Upper lobe of left lung (tissue), 6 donors: ENCODE data around the gene CEP164. TPM values are rescaled to one million over a fixed set of nuclear protein-coding genes. Genes with fewer than 3 reads are reported as not detected.
A peak's percentile ranks its signal among the peaks of the same experiment; 100 is the strongest.

ENCODE experiments used
- ATAC-seq, 2 donors: fragments of 200-7000 bp; cut with Tn5 transposase; one replicate each; pipeline ENCODE4 v1.9.1; 2022; ENCODE audit warnings: mild to moderate bottlenecking in 2 of 2, moderate library complexity in 2 of 2; ENCODE audit not compliant: low FRiP score in 2 of 2
- DNase-seq, 2 donors: peaks; one replicate each; pipeline ENCODE4 v3.0.0-alpha.2; 2019 to 2020
- H3K27ac ChIP-seq, 4 donors: fragments of 200-600 bp; sonication (generic); one replicate each; pipeline ENCODE4 v1.5.1; 2016 to 2019
- H3K27me3 ChIP-seq, 4 donors: fragments of 200-600 bp; sonication (generic); one replicate each; pipeline ENCODE4 v1.5.1; 2017 to 2019
- H3K36me3 ChIP-seq, 4 donors: fragments of 200-600 bp; sonication (generic); one replicate each; pipeline ENCODE4 v1.5.1; 2016 to 2019
- H3K4me1 ChIP-seq, 4 donors: fragments of 200-600 bp; sonication (generic); one replicate each; pipeline ENCODE4 v1.5.1; 2018 to 2019
- H3K4me3 ChIP-seq, 4 donors: fragments of 200-600 bp; sonication (generic); one replicate each; pipeline ENCODE4 v1.5.1; 2017 to 2019; ENCODE audit warnings: mild to moderate bottlenecking in 2 of 4, moderate library complexity in 1 of 4
- H3K9me3 ChIP-seq, 4 donors: fragments of 200-600 bp; sonication (generic); one replicate each; pipeline ENCODE4 v1.5.1; 2018 to 2019
- EP300 ChIP-seq, 4 donors: sonication (generic); formaldehyde crosslinking; IDR thresholded peaks; one replicate each; pipeline ENCODE4 v1.5.1; 2017; ENCODE audit warnings: antibody characterized with exemption in 4 of 4, control low read depth in 2 of 4
- POLR2A ChIP-seq, 4 donors: fragments of 450-650 bp; IDR thresholded peaks; one replicate each; pipeline ENCODE4 v1.5.1; 2016 to 2017; ENCODE audit warnings: antibody characterized with exemption in 4 of 4, mild to moderate bottlenecking in 2 of 4
- POLR2AphosphoS5 ChIP-seq, 2 donors: sonication (generic); formaldehyde crosslinking; IDR thresholded peaks; one replicate each; pipeline ENCODE4 v1.5.1; 2017; ENCODE audit warnings: antibody characterized with exemption in 2 of 2
- WGBS, 2 donors: methylation state at CpG; one replicate each; pipeline ENCODE4 v1.1.5; 2017 to 2018; 5-methylcytosine and 5-hydroxymethylcytosine counted together
- total RNA-seq, 6 donors: library from RNA; depleted of rRNA in 4 of 6; stranded (reverse); fragments of >200 nt in 4 of 6; gene quantifications; one replicate each; pipeline versions ENCODE4 v1.1.0 to v1.2.1, GENCODE V29; 2016 to 2021
- TF ChIP-seq, protein P1 (sequence below), 6 experiments: fragments of 450-650 bp in 4 of 6; fragments of 200-600 bp in 2 of 6; sonication (generic) in 2 of 6; IDR thresholded peaks; one replicate each; pipeline ENCODE4 v1.5.1; 2016 to 2019; ENCODE audit warnings: antibody characterized with exemption in 6 of 6
- donor health status: DM: no; HTN: no; CAD: no; lungs with moderate emphysema.
- donor health status: DM: no; HTN: yes; CAD: no; lungs with severe emphysema.

Gene CEP164
- total RNA-seq, 6 donors from 2014 or later = 16.1 to 73.3 (median 27.9) TPM

DNA sequence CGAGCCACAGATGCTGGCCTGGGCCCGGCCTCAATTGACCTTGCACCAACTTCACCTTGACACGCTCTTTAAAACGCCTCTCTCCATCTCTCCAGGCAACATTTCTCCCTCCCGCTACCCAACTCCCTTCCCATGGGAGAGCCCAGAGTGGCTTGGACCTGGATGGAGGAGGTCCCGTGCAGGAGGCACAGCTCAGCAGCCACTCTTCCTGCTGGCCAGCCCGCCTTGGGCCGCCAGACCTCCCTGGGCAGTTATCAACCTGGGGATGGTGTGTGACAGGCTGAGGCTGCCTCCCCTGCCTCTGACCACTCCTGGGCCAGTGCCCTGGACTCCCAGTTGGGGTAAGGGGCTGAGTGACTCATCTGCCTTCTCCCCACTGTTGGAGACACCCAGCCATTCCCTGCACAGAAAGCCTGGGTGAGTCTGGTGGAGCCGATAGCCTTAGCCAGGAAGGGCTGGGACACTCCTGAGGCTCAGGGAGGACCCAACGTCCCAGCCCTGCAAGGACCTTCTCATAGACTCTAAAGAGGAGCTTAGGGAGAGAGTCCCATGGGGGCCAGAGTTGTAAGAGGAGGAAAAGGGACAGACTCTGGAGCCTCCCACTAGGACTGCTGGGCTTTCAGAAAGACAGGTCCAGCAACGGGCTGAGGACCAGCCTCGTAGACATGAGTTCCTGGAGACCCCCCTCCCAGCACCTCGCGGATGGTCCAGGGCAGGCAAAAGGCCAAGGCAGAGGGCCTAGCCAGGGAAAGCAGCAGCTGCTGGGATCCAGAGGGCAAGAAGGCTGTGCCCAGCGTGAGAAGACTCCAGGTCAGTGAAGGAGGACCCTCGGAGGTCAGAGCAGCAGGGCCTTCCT, 131.7 kb downstream of the CEP164 start:
- TF ChIP-seq POLR2A (IDR thresholded peaks at IDR 0.05) (no peak), EP300 (IDR thresholded peaks at IDR 0.05) (no peak), POLR2AphosphoS5 (IDR thresholded peaks at IDR 0.05) (no peak)
- TF ChIP-seq, protein P1, sequence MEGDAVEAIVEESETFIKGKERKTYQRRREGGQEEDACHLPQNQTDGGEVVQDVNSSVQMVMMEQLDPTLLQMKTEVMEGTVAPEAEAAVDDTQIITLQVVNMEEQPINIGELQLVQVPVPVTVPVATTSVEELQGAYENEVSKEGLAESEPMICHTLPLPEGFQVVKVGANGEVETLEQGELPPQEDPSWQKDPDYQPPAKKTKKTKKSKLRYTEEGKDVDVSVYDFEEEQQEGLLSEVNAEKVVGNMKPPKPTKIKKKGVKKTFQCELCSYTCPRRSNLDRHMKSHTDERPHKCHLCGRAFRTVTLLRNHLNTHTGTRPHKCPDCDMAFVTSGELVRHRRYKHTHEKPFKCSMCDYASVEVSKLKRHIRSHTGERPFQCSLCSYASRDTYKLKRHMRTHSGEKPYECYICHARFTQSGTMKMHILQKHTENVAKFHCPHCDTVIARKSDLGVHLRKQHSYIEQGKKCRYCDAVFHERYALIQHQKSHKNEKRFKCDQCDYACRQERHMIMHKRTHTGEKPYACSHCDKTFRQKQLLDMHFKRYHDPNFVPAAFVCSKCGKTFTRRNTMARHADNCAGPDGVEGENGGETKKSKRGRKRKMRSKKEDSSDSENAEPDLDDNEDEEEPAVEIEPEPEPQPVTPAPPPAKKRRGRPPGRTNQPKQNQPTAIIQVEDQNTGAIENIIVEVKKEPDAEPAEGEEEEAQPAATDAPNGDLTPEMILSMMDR (IDR thresholded peaks at IDR 0.05) = no peak
- Histone ChIP-seq H3K36me3 (no peaks in the 10 kb centered on the region), H3K27ac (no peak overlapping the region), H3K4me3 (no peak overlapping the region), H3K4me1 (no peaks in the 10 kb centered on the region), H3K27me3 (no peaks in the 10 kb centered on the region), H3K9me3 (peaks cover 0 to 3% (median 0%) of the 10 kb centered on the region in 4 donors)
- DNase-seq (no peak), ATAC-seq (peak in 1 of 2 donors; percentile 3)
- WGBS, 2 donors = 83 to 84% methylated on average over 14 to 16 of the region's 16 CpGs

GRCh38 chr11:117459979-117460300, 132.3 kb downstream of the CEP164 start:
- Histone ChIP-seq H3K9me3 (no peaks in the 10 kb centered on the region), H3K36me3 (no peaks in the 10 kb centered on the region), H3K4me3 (no peak overlapping the region), H3K4me1 (no peaks in the 10 kb centered on the region), H3K27me3 (no peaks in the 10 kb centered on the region), H3K27ac (no peak overlapping the region)
- TF ChIP-seq POLR2AphosphoS5 (IDR thresholded peaks at IDR 0.05) (no peak), POLR2A (IDR thresholded peaks at IDR 0.05) (no peak), EP300 (IDR thresholded peaks at IDR 0.05) (no peak)
- TF ChIP-seq, protein P1 (IDR thresholded peaks at IDR 0.05) = no peak
- WGBS, 2 donors = 64 to 87% methylated on average over 5 of the region's 5 CpGs
- ATAC-seq (peak in 1 of 2 donors; percentile 62), DNase-seq (no peak)

GRCh38 chr11:117461396-117462182, 133.9 kb downstream of the CEP164 start:
- DNase-seq (no peak), ATAC-seq (no peak)
- H3K27me3 ChIP-seq = no peaks in the 10 kb centered on the region
- no peaks in the 10 kb centered on the region for H3K9me3 ChIP-seq
- no peak overlapping the region for H3K27ac ChIP-seq
- TF ChIP-seq, protein P1 (IDR thresholded peaks at IDR 0.05) = no peak
- TF ChIP-seq EP300 (IDR thresholded peaks at IDR 0.05) (no peak), POLR2A (IDR thresholded peaks at IDR 0.05) (no peak), POLR2AphosphoS5 (IDR thresholded peaks at IDR 0.05) (no peak)
- no peaks in the 10 kb centered on the region for H3K4me1 ChIP-seq
- no peak overlapping the region for H3K4me3 ChIP-seq
- 91 to 94% methylated on average over 11 to 15 of the region's 16 CpGs for WGBS, 2 donors
- no peaks in the 10 kb centered on the region for H3K36me3 ChIP-seq

GRCh38 chr11:117462183-117462863, 134.7 kb downstream of the CEP164 start:
- TF ChIP-seq EP300 (IDR thresholded peaks at IDR 0.05) = no peak
- no peak for TF ChIP-seq POLR2A (IDR thresholded peaks at IDR 0.05)
- no peak for TF ChIP-seq POLR2AphosphoS5 (IDR thresholded peaks at IDR 0.05)
- TF ChIP-seq, protein P1 (IDR thresholded peaks at IDR 0.05) = no peak
- H3K4me3 ChIP-seq = no peak overlapping the region
- no peaks in the 10 kb centered on the region for H3K4me1 ChIP-seq
- ATAC-seq = no peak
- H3K36me3 ChIP-seq = no peaks in the 10 kb centered on the region
- no peaks in the 10 kb centered on the region for H3K27me3 ChIP-seq
- no peak overlapping the region for H3K27ac ChIP-seq
- DNase-seq = no peak
- 84 to 92% methylated on average over 12 to 18 of the region's 18 CpGs for WGBS, 2 donors
- no peaks in the 10 kb centered on the region for H3K9me3 ChIP-seq
